Activated B cell treated with CpG ODN at 0.5 μM for 24 hours (primary cell): Measurements from ENCODE around the gene USP20. TPM values are rescaled to one million over a fixed set of nuclear protein-coding genes. Genes with fewer than 3 reads are reported as not detected.
A peak's percentile ranks its signal among the peaks of the same experiment; 100 is the strongest.

Experiments
- ATAC-seq: fragments of 200-7000 bp; cut with Tn5 transposase; one replicate; pipeline ENCODE4 v1.10.0; 2021; ENCODE audit warnings: low read depth, mild to moderate bottlenecking, moderate library complexity
- CTCF ChIA-PET: fragments of 350-600 bp; sonication (Branson Sonifier 250); formaldehyde crosslinking; loops from one replicate; lab custom pipeline; 2021; ENCODE audit warnings: antibody characterized with exemption; lab: Charles Lee
- POLR2A ChIA-PET: fragments of 350-600 bp; sonication (Branson Sonifier 250); formaldehyde crosslinking; loops from one replicate; lab custom pipeline; 2021; ENCODE audit warnings: antibody characterized with exemption; lab: Charles Lee
- DNase-seq: peaks from one replicate; pipeline ENCODE4 v3.0.0; 2022
- H3K27ac Mint-ChIP-seq: one replicate; pipeline ENCODE4 v1.8.0; 2020; ENCODE audit warnings: mixed read lengths
- H3K27me3 Mint-ChIP-seq: one replicate; pipeline ENCODE4 v1.8.0; 2021; ENCODE audit warnings: mixed read lengths
- H3K36me3 Mint-ChIP-seq: one replicate; pipeline ENCODE4 v1.8.0; 2021; ENCODE audit warnings: low read depth, mixed read lengths
- H3K4me1 Mint-ChIP-seq: one replicate; pipeline ENCODE4 v1.8.0; 2021; ENCODE audit warnings: mixed read lengths
- H3K4me3 Mint-ChIP-seq: one replicate; pipeline ENCODE4 v1.8.0; 2020; ENCODE audit warnings: mild to moderate bottlenecking, mixed read lengths
- H3K9me3 Mint-ChIP-seq: one replicate; pipeline ENCODE4 v1.8.0; 2020; ENCODE audit warnings: mixed read lengths
- CTCF ChIP-seq: fragments of 200-600 bp; IDR thresholded peaks from one replicate; pipeline ENCODE4 v1.8.0; 2022; ENCODE audit warnings: antibody characterized with exemption, mild to moderate bottlenecking
- intact Hi-C: fragments of 100-400 bp; cut with micrococcal nuclease; formaldehyde crosslinking; loops from one replicate; pipeline ENCODE4 v1.15.1; 2024
- total RNA-seq: library from RNA; stranded (reverse); gene quantifications from 2 replicates; pipeline ENCODE4 v1.2.3, GENCODE V29; 2022

Gene USP20
- total RNA-seq, 1 donor from 2014 or later = 31.6 TPM

DNA sequence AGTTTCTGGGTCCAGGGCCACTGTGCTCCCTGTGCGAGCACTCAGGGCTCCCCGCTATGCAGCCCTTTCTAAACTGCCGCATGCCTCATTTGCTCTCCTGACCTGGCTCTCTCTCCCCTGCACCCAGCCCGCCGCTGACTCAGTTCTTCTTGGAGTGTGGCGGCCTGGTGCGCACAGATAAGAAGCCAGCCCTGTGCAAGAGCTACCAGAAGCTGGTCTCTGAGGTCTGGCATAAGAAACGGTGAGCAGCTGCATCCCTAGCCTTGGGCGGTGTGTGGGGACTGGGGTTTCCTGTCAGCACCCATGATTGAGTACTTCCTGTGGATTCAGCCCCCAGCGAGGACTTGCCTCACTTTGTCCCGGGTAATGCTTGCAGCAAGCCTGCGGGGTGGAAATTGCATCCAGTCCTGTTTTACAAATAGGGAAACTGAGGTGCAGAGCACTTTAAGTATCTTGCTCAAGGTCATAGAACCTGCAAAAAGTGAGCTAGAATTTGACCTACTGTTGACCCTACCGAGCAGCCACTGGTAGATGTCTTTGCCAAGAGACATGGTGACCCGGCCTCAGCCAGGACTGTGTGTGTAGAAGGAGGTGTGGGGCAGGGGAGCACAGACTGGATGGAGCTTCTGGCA is 27.9 kb downstream of the USP20 start:
- ChIA-PET CTCF (no interaction called here), POLR2A (no interaction called here)
- TF ChIP-seq CTCF = no peak
- H3K4me3 Mint-ChIP-seq = no peak overlapping the region
- intact Hi-C loops = no loop called here
- ATAC-seq (no peak), DNase-seq (no peak)
- no peaks in the 10 kb centered on the region for H3K9me3 Mint-ChIP-seq
- H3K36me3 Mint-ChIP-seq = peaks cover 50% of the 10 kb centered on the region
- no peak overlapping the region for H3K27ac Mint-ChIP-seq
- H3K27me3 Mint-ChIP-seq = no peaks in the 10 kb centered on the region
- H3K4me1 Mint-ChIP-seq = peaks cover 12% of the 10 kb centered on the region

- ChIA-PET POLR2A (interaction anchor here (0.6 to 0.7 kb wide), 2 partner anchors 169 to 181 kb away, joined by 3 to 5 read pairs; no protein-coding TSS in a partner anchor), CTCF (no interaction called here)
- H3K36me3 Mint-ChIP-seq = peaks cover 49% of the 10 kb centered on the region
- TF ChIP-seq CTCF = no peak
- H3K4me1 Mint-ChIP-seq = peaks cover 22% of the 10 kb centered on the region
- H3K9me3 Mint-ChIP-seq = no peaks in the 10 kb centered on the region
- no peaks in the 10 kb centered on the region for H3K27me3 Mint-ChIP-seq
- H3K4me3 Mint-ChIP-seq = no peak overlapping the region
- DNase-seq (no peak), ATAC-seq (no peak)
- peak overlapping the region; percentile 41 for H3K27ac Mint-ChIP-seq
- intact Hi-C loops = no loop called here
These were observed 29.9 kb downstream of the USP20 start for GRCh38 chr9:129864991-129865647.

- DNase-seq (no peak), ATAC-seq (no peak)
- intact Hi-C loops = no loop called here
- Mint-ChIP-seq H3K4me1 (peaks cover 22% of the 10 kb centered on the region), H3K27ac (no peak overlapping the region), H3K27me3 (no peaks in the 10 kb centered on the region), H3K4me3 (no peak overlapping the region), H3K36me3 (peaks cover 47% of the 10 kb centered on the region), H3K9me3 (no peaks in the 10 kb centered on the region)
- POLR2A ChIA-PET = interaction anchor here (0.6 kb wide), 1 partner anchor 180 kb away, joined by 5 read pairs; no protein-coding TSS in a partner anchor
- CTCF ChIA-PET = no interaction called here
- TF ChIP-seq CTCF = no peak
These were observed 30.5 kb downstream of the USP20 start for GRCh38 chr9:129865668-129866320.

DNA sequence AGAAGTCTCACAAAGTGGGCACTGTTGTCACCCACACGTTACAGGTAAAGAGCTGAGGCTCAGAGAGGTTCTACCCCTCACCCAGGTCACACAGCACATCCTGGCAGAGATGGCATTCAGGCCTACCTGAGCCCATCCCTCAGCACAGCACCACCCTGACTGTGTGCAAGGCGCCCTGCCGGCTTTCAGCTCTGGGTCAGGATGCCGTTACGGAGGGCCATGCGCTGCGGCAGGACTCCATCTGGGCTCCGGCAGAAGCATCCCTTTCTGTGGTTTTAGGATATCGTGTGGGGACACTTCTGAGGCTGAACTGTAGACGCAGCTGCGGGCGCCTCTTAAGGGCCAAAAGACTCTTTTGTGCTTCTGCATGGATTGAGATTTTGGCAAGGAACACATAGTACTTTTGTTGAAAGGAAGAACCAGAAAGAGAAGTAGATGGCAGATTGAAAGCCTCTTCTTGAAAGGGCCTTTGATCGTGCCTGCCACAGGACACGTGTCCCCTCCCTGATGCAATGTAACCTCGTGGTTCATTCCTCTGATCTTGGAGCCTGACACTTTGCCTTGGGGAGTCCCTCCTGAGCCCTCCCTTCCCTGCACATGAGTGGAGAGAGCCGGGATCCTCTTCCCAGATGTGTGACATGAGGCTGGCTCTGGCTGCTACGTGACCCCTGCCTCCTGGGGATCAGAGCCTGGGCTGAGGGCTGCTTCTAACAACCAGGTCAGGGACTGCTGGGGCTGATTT is 31.3 kb downstream of the USP20 start:
- POLR2A ChIA-PET = no interaction called here
- no peak overlapping the region for H3K27ac Mint-ChIP-seq
- DNase-seq (no peak), ATAC-seq (no peak)
- peaks cover 40% of the 10 kb centered on the region for H3K36me3 Mint-ChIP-seq
- no peaks in the 10 kb centered on the region for H3K27me3 Mint-ChIP-seq
- TF ChIP-seq CTCF = no peak
- peaks cover 22% of the 10 kb centered on the region for H3K4me1 Mint-ChIP-seq
- intact Hi-C loops = no loop called here
- no peaks in the 10 kb centered on the region for H3K9me3 Mint-ChIP-seq
- CTCF ChIA-PET = no interaction called here
- no peak overlapping the region for H3K4me3 Mint-ChIP-seq
